HFFc6 (cell line): ENCODE measurements around the gene WDR31. TPM values are rescaled to one million over a fixed set of nuclear protein-coding genes. Genes with fewer than 3 reads are reported as not detected.

Experiments used
- DNase-seq: peaks from one replicate; pipeline ENCODE4 v3.0.0-alpha.2; 2018
- H3K27ac Mint-ChIP-seq: 2 replicates; pipeline ENCODE4 v1.8.0; 2020; ENCODE audit warnings: mild to moderate bottlenecking, mixed read lengths
- H3K27me3 Mint-ChIP-seq: 2 replicates; pipeline ENCODE4 v1.8.0; 2021; ENCODE audit warnings: mild to moderate bottlenecking, moderate library complexity, mixed read lengths; ENCODE audit not compliant: insufficient read depth
- H3K36me3 Mint-ChIP-seq: 2 replicates; pipeline ENCODE4 v1.8.0; 2021; ENCODE audit warnings: low read depth, mixed read lengths
- H3K4me1 Mint-ChIP-seq: 2 replicates; pipeline ENCODE4 v1.8.0; 2020; ENCODE audit warnings: low read depth, mixed read lengths
- H3K4me3 Mint-ChIP-seq: 2 replicates; pipeline ENCODE4 v1.8.0; 2020; ENCODE audit warnings: mild to moderate bottlenecking, moderate library complexity, mixed read lengths
- H3K9me3 Mint-ChIP-seq: 2 replicates; pipeline ENCODE4 v1.8.0; 2020; ENCODE audit warnings: mild to moderate bottlenecking, mixed read lengths
- total RNA-seq, 6 experiments: library from RNA; stranded (reverse); fragmentation: NEBNext Ultra II Directional; extraction: Animal tissue kit (Norgen Biotek cat#: 25700); gene quantifications; 2 replicates in 1 of 6; 3 replicates in 5 of 6; pipeline ENCODE4 v1.2.3, GENCODE V29; 2021
- TF ChIP-seq, protein P1 (sequence below): fragments of 200-600 bp; sonication (generic); IDR thresholded peaks from 2 replicates; pipeline ENCODE4 v1.5.0; 2021; ENCODE audit warnings: antibody characterized with exemption, mild to moderate bottlenecking

The WDR31 gene
- total RNA-seq, 6 experiments from 2014 or later = 0.84 to 1.6 (median 1.0) TPM

DNA sequence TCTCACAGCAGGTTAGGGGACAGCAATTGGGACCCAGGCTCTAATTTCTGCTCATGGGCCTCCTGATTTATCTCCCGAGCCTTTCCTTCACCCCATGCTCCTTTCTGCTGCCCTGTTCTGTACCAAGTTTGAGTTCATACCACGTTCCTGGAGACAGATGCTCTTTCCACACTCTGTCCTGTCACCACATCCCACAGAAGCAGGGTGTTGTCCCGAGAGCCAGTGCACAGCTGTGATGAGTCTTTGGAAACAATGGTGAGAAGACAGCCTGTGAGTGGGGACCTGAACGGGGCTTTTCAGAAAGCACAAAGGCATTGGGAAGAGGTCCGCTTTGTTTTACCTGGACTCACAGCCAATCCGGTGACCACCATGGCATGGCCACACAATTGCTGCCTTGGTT is 17.4 kb downstream of the WDR31 start:
- no peak overlapping the region for H3K27ac Mint-ChIP-seq
- TF ChIP-seq, protein P1, sequence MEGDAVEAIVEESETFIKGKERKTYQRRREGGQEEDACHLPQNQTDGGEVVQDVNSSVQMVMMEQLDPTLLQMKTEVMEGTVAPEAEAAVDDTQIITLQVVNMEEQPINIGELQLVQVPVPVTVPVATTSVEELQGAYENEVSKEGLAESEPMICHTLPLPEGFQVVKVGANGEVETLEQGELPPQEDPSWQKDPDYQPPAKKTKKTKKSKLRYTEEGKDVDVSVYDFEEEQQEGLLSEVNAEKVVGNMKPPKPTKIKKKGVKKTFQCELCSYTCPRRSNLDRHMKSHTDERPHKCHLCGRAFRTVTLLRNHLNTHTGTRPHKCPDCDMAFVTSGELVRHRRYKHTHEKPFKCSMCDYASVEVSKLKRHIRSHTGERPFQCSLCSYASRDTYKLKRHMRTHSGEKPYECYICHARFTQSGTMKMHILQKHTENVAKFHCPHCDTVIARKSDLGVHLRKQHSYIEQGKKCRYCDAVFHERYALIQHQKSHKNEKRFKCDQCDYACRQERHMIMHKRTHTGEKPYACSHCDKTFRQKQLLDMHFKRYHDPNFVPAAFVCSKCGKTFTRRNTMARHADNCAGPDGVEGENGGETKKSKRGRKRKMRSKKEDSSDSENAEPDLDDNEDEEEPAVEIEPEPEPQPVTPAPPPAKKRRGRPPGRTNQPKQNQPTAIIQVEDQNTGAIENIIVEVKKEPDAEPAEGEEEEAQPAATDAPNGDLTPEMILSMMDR = no peak
- no peaks in the 10 kb centered on the region for H3K4me1 Mint-ChIP-seq

DNA sequence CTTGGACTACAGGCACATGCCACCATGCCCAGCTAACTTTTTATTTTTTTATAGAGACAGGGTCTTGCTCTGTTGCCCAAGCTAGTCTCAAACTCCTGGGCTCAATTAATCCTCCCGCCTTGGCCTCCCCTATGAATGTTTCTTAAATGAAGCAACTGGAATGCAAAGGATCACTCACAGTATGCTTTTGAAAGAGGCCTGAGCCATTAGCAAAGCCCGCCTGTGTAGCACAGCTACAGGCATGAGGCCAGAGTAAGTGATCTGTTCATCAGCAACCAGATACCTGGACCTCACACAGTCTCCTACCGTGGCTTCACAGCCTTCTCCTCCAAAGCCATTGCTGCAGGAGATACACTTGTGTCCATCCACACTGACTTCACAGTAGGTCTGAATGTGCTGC is 20.0 kb downstream of the WDR31 start:
- peaks cover 7% of the 10 kb centered on the region; the same call in 1 of the 2 replicates for H3K4me1 Mint-ChIP-seq
- H3K27ac Mint-ChIP-seq = no peak overlapping the region
- peaks cover 8% of the 10 kb centered on the region for H3K27me3 Mint-ChIP-seq
- H3K9me3 Mint-ChIP-seq = no peaks in the 10 kb centered on the region
- no peak overlapping the region for H3K4me3 Mint-ChIP-seq
- no peak for DNase-seq
- TF ChIP-seq, protein P1 = no peak
- 0 out of 2 replicates have a peak, but pooled peaks cover 4% of the 10 kb centered on the region for H3K36me3 Mint-ChIP-seq

More for the DNA sequence above, 17.4 kb downstream of the WDR31 start:
- no peak overlapping the region for H3K4me3 Mint-ChIP-seq
- H3K36me3 Mint-ChIP-seq = 0 out of 2 replicates have a peak, but pooled peaks cover 4% of the 10 kb centered on the region
- no peak for DNase-seq
- no peaks in the 10 kb centered on the region for H3K9me3 Mint-ChIP-seq
- H3K27me3 Mint-ChIP-seq = peaks cover 4% of the 10 kb centered on the region

DNA sequence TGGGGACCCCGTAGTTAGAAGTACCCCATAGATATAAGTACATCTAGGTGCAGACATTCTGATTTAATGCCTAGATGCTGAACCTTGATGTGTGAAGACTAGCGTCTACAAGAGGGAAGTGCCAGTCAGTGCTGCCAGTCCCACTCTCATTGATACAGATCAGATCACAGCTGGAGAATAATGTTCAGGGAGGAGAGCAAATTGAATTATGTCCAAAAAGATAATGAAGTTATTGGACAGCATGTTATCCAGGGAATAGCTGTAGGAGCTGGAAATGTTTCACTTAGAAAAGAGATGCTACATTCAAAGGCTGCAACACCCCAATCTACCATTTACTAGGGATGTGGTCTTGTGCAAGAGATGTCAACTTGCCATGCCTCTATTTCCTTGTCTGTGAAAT is 21.0 kb downstream of the WDR31 start:
- H3K4me1 Mint-ChIP-seq = peaks cover 7% of the 10 kb centered on the region; the same call in 1 of the 2 replicates

DNA sequence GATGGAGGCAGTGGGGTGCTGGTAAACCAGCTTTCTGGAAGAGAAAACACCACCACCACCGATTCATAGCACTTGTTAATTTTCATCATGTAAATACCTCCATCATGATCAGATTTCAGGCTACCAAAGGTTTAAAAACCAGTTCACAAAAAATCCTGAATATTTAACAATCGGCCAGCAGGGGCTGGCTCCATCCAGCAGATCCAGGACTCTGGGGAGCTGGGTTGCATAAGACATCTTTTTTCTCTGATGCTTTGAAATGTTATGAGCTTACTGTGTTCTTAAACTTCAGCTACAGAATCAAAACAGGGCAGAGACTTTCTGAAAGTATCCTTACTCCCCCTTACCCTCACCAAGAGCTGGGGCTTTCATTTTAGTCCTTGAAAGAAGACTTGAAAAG is 22.3 kb downstream of the WDR31 start:
- TF ChIP-seq, protein P1 = peak; percentile 61
- Mint-ChIP-seq H3K4me1 (peaks cover 7% of the 10 kb centered on the region; the same call in 1 of the 2 replicates), H3K4me3 (no peak overlapping the region), H3K9me3 (no peaks in the 10 kb centered on the region), H3K27ac (no peak overlapping the region), H3K27me3 (peaks cover 11% of the 10 kb centered on the region), H3K36me3 (0 out of 2 replicates have a peak, but pooled peaks cover 4% of the 10 kb centered on the region)
- DNase-seq = no peak

More for the DNA sequence above, 21.0 kb downstream of the WDR31 start:
- no peak for DNase-seq
- Mint-ChIP-seq H3K36me3 (0 out of 2 replicates have a peak, but pooled peaks cover 4% of the 10 kb centered on the region), H3K9me3 (no peaks in the 10 kb centered on the region), H3K27me3 (peaks cover 11% of the 10 kb centered on the region), H3K4me3 (no peak overlapping the region), H3K27ac (no peak overlapping the region)
- TF ChIP-seq, protein P1 = no peak

DNA sequence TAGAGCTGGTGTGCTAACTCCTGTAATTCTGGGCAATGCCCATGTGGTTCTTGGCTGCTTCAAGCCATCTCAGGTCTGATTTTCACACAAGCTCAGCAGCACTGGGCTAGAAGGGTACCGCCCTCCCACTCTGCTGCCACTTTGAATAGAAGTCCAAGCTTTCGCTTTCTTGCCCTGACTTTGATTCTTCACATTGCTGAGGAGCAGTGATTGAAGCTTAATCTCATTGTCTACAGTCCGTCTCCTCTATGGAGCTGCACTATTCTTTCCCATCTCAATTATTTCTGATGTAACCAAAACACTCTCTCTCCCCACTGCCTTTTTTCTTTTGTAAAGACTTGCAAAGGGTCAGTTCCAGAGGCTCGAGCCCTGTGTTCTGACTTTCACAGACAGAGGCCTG is 24.0 kb downstream of the WDR31 start:
- Mint-ChIP-seq H3K4me3 (no peak overlapping the region), H3K4me1 (peaks cover 8% of the 10 kb centered on the region; the same call in 1 of the 2 replicates), H3K9me3 (no peaks in the 10 kb centered on the region), H3K27ac (no peak overlapping the region), H3K27me3 (peaks cover 11% of the 10 kb centered on the region), H3K36me3 (0 out of 2 replicates have a peak, but pooled peaks cover 4% of the 10 kb centered on the region)
- DNase-seq = no peak
- TF ChIP-seq, protein P1 = no peak
